ENCODE measurements around the gene CFAP251.
"Not testable (repeated sequence)": the region's sequence is repeated elsewhere in the genome, so short reads cannot be mapped to it uniquely, and the experiment has no call there.

The CFAP251 gene

GRCh38 chr12:122023339-122024131, 105.1 kb downstream of the CFAP251 start:
- peak in 56 of 58 donors; percentile 7 to 82 (median 66) for DNase-seq

- DNase-seq, result no peak
Measured at GRCh38 chr12:122024132-122024785, 105.9 kb downstream of the CFAP251 start.

DNA sequence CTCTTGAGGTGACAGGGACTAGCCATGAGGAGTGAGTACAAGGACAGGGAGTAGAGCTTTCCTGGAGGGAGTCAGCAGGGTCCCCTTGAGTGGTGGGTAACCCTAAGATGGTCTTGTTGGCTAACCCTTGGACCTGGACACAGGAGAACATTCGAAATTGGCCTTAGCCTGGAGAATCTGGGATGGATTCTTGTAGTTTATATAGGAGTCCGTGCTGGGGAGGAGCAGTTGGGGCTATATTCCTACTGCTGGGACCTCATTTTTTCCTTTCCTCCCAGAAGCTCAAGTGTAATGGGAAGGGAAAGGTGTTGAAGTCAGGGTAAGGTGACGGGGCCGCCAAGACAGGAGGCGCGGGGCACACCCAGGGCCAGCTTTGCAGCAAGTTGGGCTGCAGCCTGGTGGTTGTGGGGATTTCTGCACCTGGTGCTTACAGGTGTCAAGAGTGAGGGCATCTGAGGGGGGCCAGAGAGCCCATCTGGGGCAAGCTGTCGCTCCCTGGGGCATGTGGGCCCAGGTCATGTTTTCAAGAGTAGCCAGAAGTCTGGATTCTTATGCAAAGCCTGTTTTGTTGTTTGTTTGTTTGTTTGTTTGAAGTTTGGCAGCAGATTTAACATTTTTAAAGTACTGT, 108.4 kb downstream of the CFAP251 start:
- DNase-seq, result no peak

DNA sequence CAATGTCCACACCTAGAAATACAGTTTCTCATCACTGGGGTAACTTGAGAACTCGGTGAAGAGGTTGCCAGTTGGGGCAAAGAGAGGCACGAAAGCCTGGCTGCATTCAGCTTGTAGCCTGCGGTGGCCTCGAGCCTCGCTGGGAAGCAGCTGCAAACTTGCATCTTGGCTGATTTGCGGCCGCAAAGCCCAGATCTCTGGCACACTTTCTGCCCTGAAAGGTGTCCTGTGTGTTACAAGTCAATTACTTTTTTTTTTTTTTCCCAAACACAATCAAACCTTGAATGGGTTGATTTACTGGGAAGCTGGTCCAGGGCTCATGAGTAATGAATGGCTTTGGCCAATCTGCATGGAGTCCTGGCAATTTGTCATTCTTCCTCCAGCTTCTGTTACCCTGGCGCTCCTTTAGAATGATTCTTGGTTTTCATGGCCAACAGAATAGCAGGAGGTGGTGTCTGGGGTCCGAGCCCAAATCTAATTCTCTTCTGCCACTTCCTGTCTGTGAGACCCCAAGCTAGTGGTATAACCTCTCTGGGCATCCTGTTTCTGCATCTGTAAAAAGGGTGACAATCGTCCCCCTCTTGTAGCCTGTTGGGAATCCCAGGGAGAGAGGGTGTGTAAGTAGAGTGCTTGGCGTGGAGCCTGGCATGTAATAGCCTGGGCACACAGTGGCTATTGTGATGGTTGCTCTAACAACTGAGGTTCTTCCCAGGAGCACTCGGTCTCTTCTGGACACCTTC, 109.9 kb downstream of the CFAP251 start:
- DNase-seq, result peak in 23 of 58 donors; percentile 9 to 69 (median 32)

DNA sequence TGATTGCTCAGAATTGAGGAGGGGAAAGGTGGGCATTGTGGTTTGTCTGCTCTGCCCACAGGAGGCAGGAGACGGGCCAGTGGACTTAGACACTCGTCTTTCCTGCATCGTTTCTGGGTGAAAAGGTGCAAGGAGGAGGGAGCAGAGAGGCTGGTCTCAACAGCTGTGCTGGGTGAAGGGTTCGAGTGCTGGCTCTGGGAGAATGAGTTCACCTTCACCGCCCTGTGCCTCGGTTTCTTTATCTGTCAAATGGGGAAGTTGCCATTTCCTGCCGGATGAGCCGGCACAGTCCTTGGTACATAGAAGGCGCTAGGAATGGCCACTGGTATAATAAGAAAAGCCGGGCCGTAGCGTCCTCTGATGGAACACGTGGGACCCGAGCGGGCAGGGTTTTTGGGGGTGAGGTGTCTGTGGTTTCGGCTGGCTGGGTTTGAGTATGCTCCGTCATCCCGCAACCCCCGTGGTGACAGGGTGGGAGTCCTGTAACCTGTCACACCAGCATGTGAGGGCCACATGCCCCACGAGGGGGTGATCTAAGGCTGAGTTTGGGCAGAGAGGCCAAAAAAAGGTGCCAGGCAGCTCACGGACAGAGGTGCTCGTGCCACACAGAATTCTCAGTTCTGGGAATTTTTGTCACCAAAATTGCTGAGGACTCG, 110.6 kb downstream of the CFAP251 start:
- DNase-seq, result no peak

GRCh38 chr12:122029620-122030423, 111.4 kb downstream of the CFAP251 start:
- no peak for DNase-seq

DNA sequence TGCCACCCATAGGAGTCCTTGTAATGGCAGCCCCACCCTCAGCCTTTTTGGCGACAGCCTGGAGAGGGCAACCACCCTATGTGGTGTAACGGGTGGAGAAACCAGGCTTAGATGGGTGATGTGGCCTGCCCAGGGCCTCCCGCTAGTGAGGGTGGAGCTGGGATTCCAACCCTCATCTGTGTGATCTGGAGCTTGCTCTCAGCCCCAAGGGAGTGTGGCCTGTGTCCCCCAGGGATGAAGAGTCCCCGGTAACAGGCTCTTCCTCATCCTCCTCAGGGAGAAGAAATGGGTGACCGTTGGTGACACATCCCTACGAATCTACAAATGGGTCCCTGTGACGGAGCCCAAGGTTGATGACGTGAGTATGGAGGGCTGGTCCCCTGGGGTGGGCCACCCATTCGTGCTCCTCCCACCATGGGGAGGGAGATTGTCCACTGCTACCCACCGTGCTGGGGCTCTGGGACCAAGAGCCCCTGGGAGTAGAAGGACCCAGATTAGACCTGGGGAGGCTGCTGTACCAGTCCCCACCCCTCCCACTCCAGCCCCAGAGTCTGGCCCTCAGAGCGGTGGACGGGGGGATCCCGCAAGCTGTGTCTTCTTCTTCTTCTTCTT, 112.1 kb downstream of the CFAP251 start:
- no peak for DNase-seq

DNA sequence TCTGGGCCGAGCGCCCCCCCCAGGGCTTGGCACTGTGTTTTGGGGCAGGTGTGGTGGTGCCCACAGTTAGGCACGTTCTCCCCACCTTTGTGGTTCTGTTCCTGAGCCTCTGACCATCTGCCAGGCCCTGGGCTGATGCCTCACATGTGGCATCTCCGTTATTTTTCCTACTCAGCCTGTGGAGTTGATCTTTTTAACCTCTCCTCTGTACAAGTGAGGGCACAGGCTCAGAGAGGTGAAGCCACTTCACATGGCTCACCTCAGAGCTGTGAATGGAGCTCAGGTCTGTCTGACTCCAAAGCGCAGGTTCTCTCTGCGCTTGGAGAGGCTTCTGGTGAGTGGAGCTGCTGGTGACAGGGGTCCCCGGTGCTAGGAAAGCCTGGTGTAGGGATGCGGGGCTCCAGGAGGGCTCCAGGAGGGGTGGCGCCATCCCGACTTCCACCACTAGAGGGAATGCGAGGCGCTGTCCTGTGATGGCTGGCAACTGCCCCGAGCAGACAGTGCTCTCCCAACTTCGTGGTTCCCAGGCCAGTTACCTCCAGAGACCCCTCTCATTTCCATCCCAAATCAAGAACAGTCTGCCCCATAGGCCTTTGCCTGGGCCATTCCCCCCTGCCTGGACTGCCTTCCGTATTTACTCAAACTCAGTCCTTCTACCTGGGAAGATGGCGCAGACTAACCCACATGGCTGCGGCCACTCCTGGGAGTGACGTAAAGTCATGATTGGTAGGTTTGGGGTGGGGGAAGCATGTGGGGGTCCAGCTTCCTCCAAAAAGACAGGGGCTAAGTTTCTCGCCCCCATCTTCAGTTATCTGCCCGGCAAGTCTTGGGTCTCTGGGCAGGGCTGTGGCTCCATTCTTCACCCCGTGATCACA, 113.2 kb downstream of the CFAP251 start:
- DNase-seq, result peak in 7 of 58 donors; percentile 5 to 31 (median 15)

GRCh38 chr12:122032580-122032979, 114.2 kb downstream of the CFAP251 start:
- no peak for DNase-seq

DNA sequence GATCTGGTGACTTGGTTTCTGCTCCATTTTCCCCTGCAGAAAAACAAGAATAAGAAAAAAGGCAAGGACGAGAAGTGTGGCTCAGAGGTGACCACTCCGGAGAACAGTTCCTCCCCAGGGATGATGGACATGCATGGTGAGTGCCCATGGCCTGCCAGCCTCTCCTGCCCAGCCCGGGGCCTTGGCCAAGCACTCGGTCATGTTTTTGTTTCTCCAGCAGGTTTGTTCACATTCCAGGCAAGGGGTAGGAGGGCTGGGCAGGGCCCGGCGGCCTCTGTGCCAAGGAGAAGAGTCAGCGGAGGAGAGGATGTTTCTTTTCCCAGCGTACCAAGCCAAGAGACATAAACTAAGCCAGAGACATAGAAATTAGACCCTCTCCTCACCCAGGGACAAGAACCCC, 116.9 kb downstream of the CFAP251 start:
- DNase-seq, result peak in 3 of 58 donors; percentile 9 to 27 (median 14)

GRCh38 chr12:122036153-122036552, 117.8 kb downstream of the CFAP251 start:
- no peak for DNase-seq

DNA sequence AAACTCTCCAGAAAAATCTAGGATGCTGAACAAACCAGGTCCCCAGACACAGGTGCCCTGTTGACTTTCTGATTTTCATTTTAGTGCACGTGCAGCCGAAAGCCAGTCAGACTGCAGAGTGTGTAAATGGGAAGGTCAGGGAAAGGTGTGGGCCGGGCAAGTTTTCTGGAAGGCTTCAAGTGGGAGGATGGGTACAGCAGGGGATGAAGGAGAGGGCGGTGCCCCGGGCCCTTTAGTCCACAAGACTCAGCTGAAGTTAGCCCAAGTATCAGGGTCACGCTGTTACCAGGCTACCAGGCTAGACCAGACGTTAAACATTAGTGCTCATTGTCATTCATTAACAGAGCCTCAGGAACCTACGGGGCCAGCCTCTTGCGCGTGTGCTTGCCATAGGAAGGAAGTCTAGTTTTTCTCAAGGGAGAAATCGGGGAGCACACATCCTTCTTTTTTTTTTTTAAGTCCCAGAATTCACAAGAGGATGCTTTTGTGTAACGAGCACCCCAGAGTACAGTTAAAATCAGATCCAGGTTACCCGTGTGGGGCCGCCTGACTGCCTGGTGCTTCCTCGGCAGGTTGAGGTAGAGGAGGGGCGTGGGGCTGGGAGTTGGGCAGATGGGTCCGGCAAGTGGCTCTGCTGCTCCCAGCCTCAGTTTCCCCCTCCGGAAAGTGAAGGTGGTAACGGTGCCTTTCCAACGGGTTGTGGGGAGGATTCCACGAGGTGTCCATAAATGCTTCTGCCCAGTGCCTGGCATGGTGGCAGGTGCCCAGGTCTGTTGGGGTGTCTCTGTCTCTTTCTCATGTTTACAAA, 122.4 kb downstream of the CFAP251 start:
- DNase-seq, result no peak

GRCh38 chr12:122041458-122041857, 123.1 kb downstream of the CFAP251 start:
- DNase-seq, result not testable (repeated sequence)

DNA sequence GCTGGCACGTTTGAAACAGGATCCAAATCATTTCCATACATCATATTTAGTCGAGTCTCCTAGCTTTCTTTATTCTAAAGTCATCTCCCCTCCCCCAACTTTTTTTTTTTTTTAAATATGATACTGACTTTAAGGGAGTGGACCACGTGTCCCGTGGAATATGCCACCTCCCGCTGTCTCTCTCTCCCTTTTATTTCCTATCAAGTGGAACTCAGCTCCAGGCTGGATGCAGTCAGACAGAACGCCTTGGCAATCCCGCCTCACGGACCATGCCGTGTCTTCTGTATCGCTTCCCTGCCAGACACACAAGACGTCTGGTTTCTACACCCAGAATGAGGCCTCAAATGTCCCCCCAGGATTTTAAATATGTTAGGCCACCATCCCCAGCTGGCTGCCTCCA, 124.5 kb downstream of the CFAP251 start:
- DNase-seq, result no peak

- DNase-seq, result no peak
Measured at GRCh38 chr12:122043476-122043875, 125.1 kb downstream of the CFAP251 start.

- no peak for DNase-seq
Measured at GRCh38 chr12:122045262-122045661, 126.9 kb downstream of the CFAP251 start.

- no peak for DNase-seq
Measured at GRCh38 chr12:122046145-122046544, 127.8 kb downstream of the CFAP251 start.

DNA sequence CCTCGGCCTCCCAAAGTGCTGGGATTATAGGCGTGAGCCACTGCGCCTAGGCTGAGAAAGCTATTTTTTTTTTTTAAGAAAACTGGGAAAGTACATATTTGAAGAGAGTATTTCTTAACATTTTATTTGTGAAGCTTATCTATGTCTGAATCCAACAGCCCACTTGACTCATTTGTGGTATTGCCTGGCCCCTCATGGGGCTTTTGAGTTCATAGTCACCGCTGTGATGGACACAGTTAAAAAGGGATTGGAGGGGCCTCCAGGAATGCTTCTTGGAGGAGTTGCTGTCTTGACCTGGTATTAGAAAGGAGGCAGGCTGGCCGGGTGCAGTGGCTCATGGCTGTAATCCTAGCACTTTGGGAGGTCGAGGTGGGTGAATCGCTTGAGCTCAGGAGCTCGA, 129.8 kb downstream of the CFAP251 start:
- no peak for DNase-seq

Data from anterior cingulate cortex (tissue), 58 donors.